H9 (cell line): ENCODE measurements around the gene TTYH2. TPM values are rescaled to one million over a fixed set of nuclear protein-coding genes. Genes with fewer than 3 reads are reported as not detected.

Experiments used
- DNase-seq: peaks from one replicate; pipeline ENCODE4 v3.0.0-alpha.2; 2017
- H2AFZ ChIP-seq: one replicate; pipeline ENCODE4 v1.6.1; 2013; ENCODE audit warnings: mild to moderate bottlenecking, low read length, control low read depth, moderate library complexity
- H2AK5ac ChIP-seq: 2 replicates; pipeline ENCODE4 v1.6.1; 2013; ENCODE audit warnings: low read length, control low read depth, mixed read lengths; ENCODE audit not compliant: insufficient read length
- H2BK120ac ChIP-seq: one replicate; pipeline ENCODE4 v1.6.1; 2013; ENCODE audit warnings: low read depth, mild to moderate bottlenecking, low read length, control low read depth, inconsistent platforms; ENCODE audit not compliant: poor library complexity, severe bottlenecking
- H2BK12ac ChIP-seq: 2 replicates; pipeline ENCODE4 v1.6.1; 2013; ENCODE audit warnings: low read length, control low read depth, mixed read lengths, low read depth; ENCODE audit not compliant: insufficient read length
- H2BK15ac ChIP-seq: 2 replicates; pipeline ENCODE4 v1.6.1; 2013; ENCODE audit warnings: low read depth, low read length, control low read depth
- H2BK20ac ChIP-seq: one replicate; pipeline ENCODE4 v1.6.1; 2013; ENCODE audit warnings: low read depth, mild to moderate bottlenecking, low read length, control low read depth, inconsistent platforms; ENCODE audit not compliant: poor library complexity, severe bottlenecking
- H2BK5ac ChIP-seq: 2 replicates; pipeline ENCODE4 v1.6.1; 2013; ENCODE audit warnings: low read length, control low read depth, mixed read lengths; ENCODE audit not compliant: insufficient read length
- H3K14ac ChIP-seq: 2 replicates; pipeline ENCODE4 v1.6.1; 2013; ENCODE audit warnings: low read length, control low read depth; ENCODE audit not compliant: insufficient read depth
- H3K18ac ChIP-seq: 2 replicates; pipeline ENCODE4 v1.6.1; 2013; ENCODE audit warnings: low read depth, mild to moderate bottlenecking, mixed read lengths, low read length, control low read depth; ENCODE audit not compliant: insufficient read length
- H3K23ac ChIP-seq: 2 replicates; pipeline ENCODE4 v1.6.1; 2013; ENCODE audit warnings: low read length, control low read depth, mixed read lengths, low read depth; ENCODE audit not compliant: insufficient read length
- H3K23me2 ChIP-seq: 2 replicates; pipeline ENCODE4 v1.6.1; 2013; ENCODE audit warnings: low read depth, mild to moderate bottlenecking, mixed read lengths, low read length, control low read depth; ENCODE audit not compliant: insufficient read length, poor library complexity, severe bottlenecking
- H3K27ac ChIP-seq: 2 replicates; pipeline ENCODE4 v1.5.1; 2013; ENCODE audit warnings: low read length, control low read depth, mixed read lengths, low read depth; ENCODE audit not compliant: insufficient read length
- H3K27me3 ChIP-seq: 2 replicates; pipeline ENCODE4 v1.6.1; 2013; ENCODE audit warnings: low read length, control low read depth, inconsistent platforms; ENCODE audit not compliant: insufficient read depth
- H3K4ac ChIP-seq: 2 replicates; pipeline ENCODE4 v1.6.1; 2013; ENCODE audit warnings: low read depth, mild to moderate bottlenecking, control low read depth, inconsistent platforms, low read length, moderate library complexity
- H3K4me1 ChIP-seq: 2 replicates; pipeline ENCODE4 v1.6.1; 2013; ENCODE audit warnings: low read length, control low read depth, inconsistent platforms; ENCODE audit not compliant: insufficient read depth
- H3K4me2 ChIP-seq: 2 replicates; pipeline ENCODE4 v1.6.1; 2013; ENCODE audit warnings: low read length, control low read depth, mixed read lengths; ENCODE audit not compliant: insufficient read length, insufficient read depth
- H3K56ac ChIP-seq: 2 replicates; pipeline ENCODE4 v1.6.1; 2013; ENCODE audit warnings: low read depth, mild to moderate bottlenecking, mixed read lengths, low read length, control low read depth; ENCODE audit not compliant: insufficient read length
- H3K79me1 ChIP-seq: 2 replicates; pipeline ENCODE4 v1.6.1; 2013; ENCODE audit warnings: low read depth, mild to moderate bottlenecking, moderate library complexity, low read length, control low read depth, inconsistent platforms; ENCODE audit not compliant: insufficient read depth, poor library complexity, severe bottlenecking
- H3K79me2 ChIP-seq: 2 replicates; pipeline ENCODE4 v1.6.1; 2013; ENCODE audit warnings: low read length, control low read depth, inconsistent platforms; ENCODE audit not compliant: insufficient read depth
- H3K9ac ChIP-seq: 2 replicates; pipeline ENCODE4 v1.6.1; 2013; ENCODE audit warnings: low read length, control low read depth, mixed read lengths; ENCODE audit not compliant: insufficient read length; ENCODE audit errors: extremely low read depth
- H3K9me3 ChIP-seq: one replicate; pipeline ENCODE4 v1.6.1; 2013; ENCODE audit warnings: low read depth, low read length, inconsistent platforms; ENCODE audit not compliant: control insufficient read depth
- H3T11ph ChIP-seq: one replicate; pipeline ENCODE4 v1.6.1; 2013; ENCODE audit warnings: mild to moderate bottlenecking, low read length, control low read depth, inconsistent platforms
- H4K20me1 ChIP-seq: one replicate; pipeline ENCODE4 v1.6.1; 2013; ENCODE audit not compliant: control insufficient read depth, insufficient read length, insufficient read depth
- H4K5ac ChIP-seq: 2 replicates; pipeline ENCODE4 v1.6.1; 2013; ENCODE audit warnings: low read depth, mild to moderate bottlenecking, mixed read lengths, low read length, control low read depth; ENCODE audit not compliant: insufficient read length
- H4K8ac ChIP-seq: replicated peaks from 2 replicates; pipeline ENCODE4 v1.6.1; 2013; ENCODE audit warnings: low read length, control low read depth, mixed read lengths, low read depth; ENCODE audit not compliant: insufficient read length
- H4K91ac ChIP-seq: 2 replicates; pipeline ENCODE4 v1.6.1; 2013; ENCODE audit warnings: low read depth, mild to moderate bottlenecking, moderate library complexity, mixed read lengths, low read length, control low read depth; ENCODE audit not compliant: insufficient read length
- H3K27ac Mint-ChIP-seq, 3 experiments: 2 replicates in 2 of 3; 3 replicates in 1 of 3; pipeline ENCODE4 v1.8.0; 2020 to 2021; ENCODE audit warnings: mixed read lengths in 3 of 3, mild to moderate bottlenecking in 1 of 3, moderate library complexity in 1 of 3
- H3K27me3 Mint-ChIP-seq: 2 replicates; pipeline ENCODE4 v1.8.0; 2021; ENCODE audit warnings: low read depth, mild to moderate bottlenecking, moderate library complexity, mixed read lengths
- H3K36me3 Mint-ChIP-seq, 3 experiments: 2 replicates in 2 of 3; 3 replicates in 1 of 3; pipeline ENCODE4 v1.8.0; 2020 to 2021; ENCODE audit warnings: low read depth in 3 of 3, mixed read lengths in 3 of 3; ENCODE audit not compliant: insufficient read depth in 1 of 3
- H3K4me1 Mint-ChIP-seq, 2 experiments: 2 replicates each; pipeline ENCODE4 v1.8.0; 2020; ENCODE audit warnings: mixed read lengths in 2 of 2
- H3K4me3 Mint-ChIP-seq, 2 experiments: 2 replicates in 1 of 2; 3 replicates in 1 of 2; pipeline ENCODE4 v1.8.0; 2020 to 2021; ENCODE audit warnings: mild to moderate bottlenecking in 2 of 2, mixed read lengths in 2 of 2, moderate library complexity in 1 of 2
- H3K9me3 Mint-ChIP-seq, 2 experiments: 2 replicates in 1 of 2; 3 replicates in 1 of 2; pipeline ENCODE4 v1.8.0; 2020; ENCODE audit warnings: mild to moderate bottlenecking in 2 of 2, mixed read lengths in 2 of 2, moderate library complexity in 1 of 2
- WGBS: extraction: QIAGEN DNeasy Blood & Tissue Kit; methylation state at CpG from one replicate; pipeline ENCODE4 v1.1.7; 2013; ENCODE audit warnings: missing lambda C conversion rate, low lambda C conversion rate, mixed read lengths; ENCODE audit not compliant: insufficient read length; ENCODE audit errors: extremely low coverage; 5-methylcytosine and 5-hydroxymethylcytosine counted together
- total RNA-seq: library from RNA; stranded (reverse); gene quantifications from 2 replicates; pipeline ENCODE4 v1.2.1, GENCODE V29; 2021
- TF ChIP-seq, protein P1 (sequence below): fragments of 200-600 bp; sonication (generic); conservative IDR thresholded peaks from 3 replicates; pipeline ENCODE4 v1.8.0; 2021; ENCODE audit warnings: antibody characterized with exemption, mild to moderate bottlenecking

The TTYH2 gene
- total RNA-seq, 1 experiment from 2014 or later, result 1.6 TPM

DNA sequence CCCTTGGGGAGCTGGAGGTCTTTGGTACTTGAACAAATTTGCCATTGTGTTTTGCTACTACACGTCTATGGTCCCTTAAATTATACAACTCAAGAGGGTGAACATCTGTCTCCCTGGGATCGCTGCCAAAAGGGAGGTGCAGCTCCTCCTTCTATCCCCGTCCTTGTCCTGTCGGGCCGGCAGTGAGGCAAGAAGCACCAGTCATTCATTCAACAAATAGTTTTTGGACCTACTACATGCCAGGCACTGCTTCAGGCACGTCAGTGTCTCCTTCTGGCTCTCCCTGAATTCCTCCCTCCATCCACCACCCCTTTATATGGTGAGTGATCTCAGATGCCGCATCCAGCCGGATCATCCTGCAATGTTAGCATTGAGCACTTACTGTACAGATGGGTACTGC, 12.1 kb upstream of the TTYH2 start:
- peaks cover 16 to 35% of the 10 kb centered on the region in 2 experiments for H3K4me1 Mint-ChIP-seq
- Histone ChIP-seq H2AFZ (no peak overlapping the region), H3K23ac (no peak overlapping the region)

More for the DNA sequence above, 12.1 kb upstream of the TTYH2 start:
- WGBS, result no CpG with 5 or more reads among the region's 8 CpGs
- no peak overlapping the region for H4K8ac ChIP-seq
- TF ChIP-seq, protein P1, sequence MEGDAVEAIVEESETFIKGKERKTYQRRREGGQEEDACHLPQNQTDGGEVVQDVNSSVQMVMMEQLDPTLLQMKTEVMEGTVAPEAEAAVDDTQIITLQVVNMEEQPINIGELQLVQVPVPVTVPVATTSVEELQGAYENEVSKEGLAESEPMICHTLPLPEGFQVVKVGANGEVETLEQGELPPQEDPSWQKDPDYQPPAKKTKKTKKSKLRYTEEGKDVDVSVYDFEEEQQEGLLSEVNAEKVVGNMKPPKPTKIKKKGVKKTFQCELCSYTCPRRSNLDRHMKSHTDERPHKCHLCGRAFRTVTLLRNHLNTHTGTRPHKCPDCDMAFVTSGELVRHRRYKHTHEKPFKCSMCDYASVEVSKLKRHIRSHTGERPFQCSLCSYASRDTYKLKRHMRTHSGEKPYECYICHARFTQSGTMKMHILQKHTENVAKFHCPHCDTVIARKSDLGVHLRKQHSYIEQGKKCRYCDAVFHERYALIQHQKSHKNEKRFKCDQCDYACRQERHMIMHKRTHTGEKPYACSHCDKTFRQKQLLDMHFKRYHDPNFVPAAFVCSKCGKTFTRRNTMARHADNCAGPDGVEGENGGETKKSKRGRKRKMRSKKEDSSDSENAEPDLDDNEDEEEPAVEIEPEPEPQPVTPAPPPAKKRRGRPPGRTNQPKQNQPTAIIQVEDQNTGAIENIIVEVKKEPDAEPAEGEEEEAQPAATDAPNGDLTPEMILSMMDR, result no peak
- H3T11ph ChIP-seq, result no peak overlapping the region
- DNase-seq, result no peak
- H2AK5ac ChIP-seq, result no peak overlapping the region
- H2BK12ac ChIP-seq, result no peak overlapping the region
- H3K36me3 Mint-ChIP-seq, result peaks cover 23 to 28% (median 27%) of the 10 kb centered on the region in 3 experiments
- H3K79me1 ChIP-seq, result peaks cover 3% of the 10 kb centered on the region
- no peak overlapping the region for H3K4me2 ChIP-seq
- H3K56ac ChIP-seq, result no peak overlapping the region
- peaks cover 8% of the 10 kb centered on the region for H3K23me2 ChIP-seq
- H3K4me3 Mint-ChIP-seq, result no peak overlapping the region
- H3K79me2 ChIP-seq, result peaks cover 20% of the 10 kb centered on the region; the same call in 1 of the 2 replicates
- no peak overlapping the region for H4K5ac ChIP-seq
- H4K20me1 ChIP-seq, result no peaks in the 10 kb centered on the region
- no peak overlapping the region for H3K14ac ChIP-seq
- H4K91ac ChIP-seq, result no peak overlapping the region
- no peak overlapping the region for H2BK5ac ChIP-seq
- peaks cover 42% of the 10 kb centered on the region for H3K27me3 Mint-ChIP-seq
- H3K4me1 ChIP-seq, result 0 out of 2 replicates have a peak, but pooled peaks cover 3% of the 10 kb centered on the region
- no peak overlapping the region for H2BK120ac ChIP-seq
- H3K27me3 ChIP-seq, result no peaks in the 10 kb centered on the region; the same call in 1 of the 2 replicates
- no peak overlapping the region for H3K4ac ChIP-seq
- no peak overlapping the region for H3K18ac ChIP-seq
- no peak overlapping the region for H3K9ac ChIP-seq
- no peak overlapping the region for H3K27ac ChIP-seq
- no peak overlapping the region for H2BK15ac ChIP-seq
- H3K9me3 Mint-ChIP-seq, result peaks cover 3% of the 10 kb centered on the region in 2 experiments; a peak in 3 of 5 replicates
- H3K27ac Mint-ChIP-seq, result peak overlapping the region in 1 of 3 experiments; percentile 24; a peak in 1 of 7 replicates
- H2BK20ac ChIP-seq, result no peak overlapping the region
- no peaks in the 10 kb centered on the region for H3K9me3 ChIP-seq
